Choroid plexus epithelial cell (primary cell): ENCODE results near the gene TLK1.

Experiments
- DNase-seq: peaks from one replicate; pipeline ENCODE4 v3.0.0-alpha.2; 2010; ENCODE audit warnings: low read depth
- H3K4me3 ChIP-seq: 2 replicates; pipeline ENCODE4 v1.5.1; 2011; ENCODE audit warnings: low read depth, mild to moderate bottlenecking, control low read depth, low read length, moderate library complexity
- TF ChIP-seq, protein P1 (sequence below): conservative IDR thresholded peaks from 2 replicates; pipeline ENCODE4 v1.5.1; 2011; ENCODE audit warnings: low read depth, mild to moderate bottlenecking, control low read depth, inconsistent platforms, low read length, moderate library complexity

TLK1 gene

DNA sequence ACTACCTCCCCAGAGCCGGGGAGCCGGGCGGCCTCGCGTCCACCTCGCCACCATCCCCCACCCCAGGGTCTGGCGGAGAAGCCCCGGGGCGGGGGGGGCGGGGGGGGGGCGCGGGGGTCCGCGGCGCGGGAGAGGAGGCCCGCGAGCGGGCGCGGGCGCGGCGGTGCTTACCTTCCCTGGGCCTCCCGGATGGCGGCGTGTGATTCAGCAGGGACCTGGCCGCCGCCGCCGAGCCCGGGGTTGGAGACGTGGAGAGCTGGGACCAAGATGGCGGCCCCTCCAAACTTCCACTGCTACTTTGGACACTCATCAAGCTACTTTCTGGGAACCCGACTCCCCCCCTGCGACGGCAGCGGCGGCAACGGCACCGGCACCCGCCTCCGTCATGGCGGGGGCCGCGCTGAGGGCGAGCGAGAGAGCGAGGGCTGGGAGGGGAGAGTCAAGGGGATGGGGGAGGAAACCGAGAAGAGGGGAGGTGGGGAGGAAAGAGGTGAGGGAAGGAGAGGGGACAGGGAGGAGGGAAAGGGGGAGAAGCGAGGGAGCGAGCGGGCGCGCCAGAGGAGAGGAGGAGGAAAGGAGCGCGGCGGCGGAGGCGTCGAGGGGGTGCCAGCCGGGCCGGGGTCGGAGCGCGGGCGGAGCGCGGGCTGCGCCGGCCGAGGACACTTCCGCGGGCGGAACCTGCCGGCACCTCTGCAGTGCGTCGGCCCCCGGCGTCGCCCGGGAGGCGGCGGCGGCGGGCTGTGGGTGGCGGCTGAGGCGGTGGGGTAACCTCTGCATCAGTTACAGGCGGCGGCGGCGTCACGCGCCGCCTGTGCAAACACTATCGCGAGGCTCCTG lies at the start of gene TLK1:
TSS of gene TLK1 (minus strand) at position 775 of the 837 bp plus-strand sequence. CDS start at position 310, 465 bp downstream.
- TF ChIP-seq, protein P1, sequence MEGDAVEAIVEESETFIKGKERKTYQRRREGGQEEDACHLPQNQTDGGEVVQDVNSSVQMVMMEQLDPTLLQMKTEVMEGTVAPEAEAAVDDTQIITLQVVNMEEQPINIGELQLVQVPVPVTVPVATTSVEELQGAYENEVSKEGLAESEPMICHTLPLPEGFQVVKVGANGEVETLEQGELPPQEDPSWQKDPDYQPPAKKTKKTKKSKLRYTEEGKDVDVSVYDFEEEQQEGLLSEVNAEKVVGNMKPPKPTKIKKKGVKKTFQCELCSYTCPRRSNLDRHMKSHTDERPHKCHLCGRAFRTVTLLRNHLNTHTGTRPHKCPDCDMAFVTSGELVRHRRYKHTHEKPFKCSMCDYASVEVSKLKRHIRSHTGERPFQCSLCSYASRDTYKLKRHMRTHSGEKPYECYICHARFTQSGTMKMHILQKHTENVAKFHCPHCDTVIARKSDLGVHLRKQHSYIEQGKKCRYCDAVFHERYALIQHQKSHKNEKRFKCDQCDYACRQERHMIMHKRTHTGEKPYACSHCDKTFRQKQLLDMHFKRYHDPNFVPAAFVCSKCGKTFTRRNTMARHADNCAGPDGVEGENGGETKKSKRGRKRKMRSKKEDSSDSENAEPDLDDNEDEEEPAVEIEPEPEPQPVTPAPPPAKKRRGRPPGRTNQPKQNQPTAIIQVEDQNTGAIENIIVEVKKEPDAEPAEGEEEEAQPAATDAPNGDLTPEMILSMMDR = no peak
- peak within 1 kb of the TSS; percentile 85 for H3K4me3 ChIP-seq
- DNase-seq = peak; percentile 69

DNA sequence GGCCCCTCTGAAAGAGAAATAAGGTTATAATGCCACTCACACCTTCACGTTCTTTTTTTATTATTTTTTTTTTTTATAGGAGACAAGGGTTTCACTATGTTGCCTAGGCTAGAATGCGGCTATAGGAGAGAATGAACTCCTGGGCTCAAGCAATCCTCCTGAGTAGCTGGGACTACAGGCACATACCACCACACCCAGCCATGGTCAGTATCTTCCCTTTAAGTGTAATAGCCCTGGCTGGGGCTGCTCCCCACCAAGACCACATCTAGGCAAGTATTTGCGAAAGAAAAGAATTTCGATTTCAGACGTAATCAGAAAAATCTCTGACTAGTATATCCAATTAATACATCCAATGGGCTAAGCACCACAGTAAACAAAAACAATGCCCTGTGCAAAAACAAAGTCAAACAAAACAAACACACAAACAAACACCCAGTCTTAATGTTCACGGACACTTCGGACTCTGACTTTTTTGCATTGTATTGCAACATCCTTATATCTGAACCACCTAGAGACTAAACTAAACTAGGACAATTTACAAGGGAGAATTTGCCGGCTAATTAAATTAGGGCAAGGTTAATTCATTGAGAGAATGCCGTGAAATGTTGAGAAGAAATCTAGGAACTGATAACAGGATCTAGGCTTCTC lies 49.6 kb upstream of the TLK1 start:
- DNase-seq = no peak
- H3K4me3 ChIP-seq = no peak overlapping the region
- TF ChIP-seq, protein P1 = no peak

DNA sequence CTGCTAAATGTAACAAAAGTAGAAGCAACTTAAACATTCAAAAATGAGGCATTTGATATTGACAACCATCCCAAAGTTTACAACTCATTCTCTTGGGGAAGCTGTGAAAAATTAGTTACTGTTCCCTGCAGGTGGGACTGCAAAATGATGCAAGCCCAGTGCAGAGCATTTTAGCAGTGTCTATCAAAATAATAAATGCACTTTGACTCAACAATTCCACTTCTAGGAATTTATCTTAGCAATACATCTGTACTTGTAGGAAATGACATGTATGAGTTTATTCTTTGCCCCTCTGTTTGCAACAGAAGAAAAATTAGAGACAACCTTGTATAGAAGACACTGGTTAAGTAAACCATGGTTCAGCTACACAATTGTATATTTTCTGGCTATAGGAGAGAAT lies 48.0 kb upstream of the TLK1 start:
- no peak overlapping the region for H3K4me3 ChIP-seq
- TF ChIP-seq, protein P1 = no peak
- DNase-seq = no peak

DNA sequence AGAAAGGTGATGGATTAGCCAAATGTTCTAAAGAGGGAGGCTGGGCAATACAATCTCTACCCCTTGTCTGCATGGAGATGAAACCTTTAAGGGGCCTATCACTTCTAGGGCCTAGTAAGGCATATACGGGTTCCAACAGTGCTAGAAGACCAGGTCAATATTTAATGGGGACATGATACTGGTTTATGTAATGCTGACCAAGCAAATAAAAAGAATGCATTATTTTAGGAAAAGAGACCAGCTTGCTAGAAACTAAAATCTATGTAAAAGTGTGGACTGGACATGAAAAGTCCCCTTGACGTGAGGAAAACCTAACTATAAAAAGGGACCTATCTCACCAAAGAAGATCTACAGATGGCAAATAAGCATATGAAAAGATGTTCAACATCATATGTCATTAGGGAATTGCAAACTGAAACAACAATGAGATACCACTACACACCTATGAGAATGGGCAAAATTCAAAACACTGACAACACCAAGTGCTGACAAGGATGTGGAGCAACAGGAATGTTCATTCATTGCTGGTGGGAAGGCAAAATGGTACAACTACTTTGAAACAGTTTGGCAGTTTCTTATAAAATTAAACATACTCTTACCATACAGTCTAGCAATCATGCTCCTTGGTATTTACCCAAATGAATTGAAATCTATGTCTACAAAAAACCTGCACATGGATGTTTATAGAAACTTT lies 45.9 kb upstream of the TLK1 start:
- DNase-seq = no peak
- H3K4me3 ChIP-seq = no peak overlapping the region
- TF ChIP-seq, protein P1 = no peak

DNA sequence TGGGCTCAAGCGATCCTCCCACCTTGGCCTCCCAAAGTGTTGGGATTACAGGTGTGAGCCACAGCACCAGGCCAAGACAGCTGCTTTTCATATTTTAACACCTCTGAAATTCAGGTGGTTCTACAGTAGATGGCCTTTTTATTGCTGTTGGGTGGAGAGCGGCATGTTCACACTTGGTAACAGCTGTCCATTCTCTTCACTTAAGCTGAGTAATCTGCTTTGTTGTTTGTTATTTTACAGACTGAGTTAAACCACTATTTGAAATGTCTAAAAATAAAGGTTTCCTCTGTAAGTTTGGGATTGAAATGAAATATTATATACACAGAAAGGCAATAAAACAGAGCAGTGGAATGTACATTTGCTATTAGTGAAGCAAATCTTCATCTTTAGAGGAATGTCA lies 44.9 kb upstream of the TLK1 start:
- DNase-seq = no peak
- TF ChIP-seq, protein P1 = no peak
- H3K4me3 ChIP-seq = no peak overlapping the region

DNA sequence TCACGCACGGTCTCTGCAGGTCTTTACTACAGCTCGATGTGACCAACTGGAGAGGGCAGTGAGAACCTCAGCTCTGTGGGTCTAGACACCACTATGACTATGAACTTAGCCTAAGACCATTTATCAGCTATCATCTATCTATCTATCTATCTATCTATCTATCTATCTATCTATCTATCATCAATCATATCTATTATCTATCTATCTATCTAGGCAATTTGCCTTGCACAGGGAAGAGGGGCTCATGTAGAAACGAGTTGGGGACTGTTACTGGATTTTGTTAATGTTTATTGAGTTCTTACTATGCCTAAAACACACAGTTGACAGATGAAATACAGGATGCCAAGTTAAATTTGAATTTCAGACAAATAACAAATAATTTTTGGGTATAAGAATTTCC lies 41.1 kb upstream of the TLK1 start:
- no peak for DNase-seq
- TF ChIP-seq, protein P1 = no peak
- no peak overlapping the region for H3K4me3 ChIP-seq
